Neural progenitor cell (in vitro differentiated cells): ENCODE data around the gene HHLA2. TPM values are rescaled to one million over a fixed set of nuclear protein-coding genes. Genes with fewer than 3 reads are reported as not detected.
"Not testable (repeated sequence)": the region's sequence is repeated elsewhere in the genome, so short reads cannot be mapped to it uniquely, and the experiment has no call there.

Experiments used
- DNase-seq: peaks from one replicate; pipeline ENCODE4 v3.0.0-alpha.2; 2016; ENCODE audit warnings: low spot score
- H2AFZ ChIP-seq: fragments of 200-600 bp; sonication (generic); replicated peaks from 2 replicates; pipeline ENCODE4 v1.6.1; 2016; ENCODE audit warnings: antibody characterized with exemption
- H3F3A ChIP-seq: fragments of 200-600 bp; sonication (generic); 2 replicates; pipeline ENCODE4 v1.6.1; 2016; ENCODE audit warnings: antibody characterized with exemption, low read depth
- H3K27ac ChIP-seq: fragments of 200-600 bp; sonication (generic); 2 replicates; pipeline ENCODE4 v1.5.1; 2016; ENCODE audit warnings: mild to moderate bottlenecking
- H3K27me3 ChIP-seq: fragments of 200-600 bp; sonication (generic); 2 replicates; pipeline ENCODE4 v1.6.1; 2016; ENCODE audit warnings: mild to moderate bottlenecking, moderate library complexity
- H3K36me3 ChIP-seq: fragments of 200-600 bp; sonication (generic); 2 replicates; pipeline ENCODE4 v1.5.1; 2016
- H3K4me1 ChIP-seq: fragments of 200-600 bp; sonication (generic); 2 replicates; pipeline ENCODE4 v1.6.1; 2016; ENCODE audit warnings: mixed run types
- H3K4me2 ChIP-seq: fragments of 200-600 bp; sonication (generic); 2 replicates; pipeline ENCODE4 v1.6.1; 2016
- H3K4me3 ChIP-seq: fragments of 200-600 bp; sonication (generic); 2 replicates; pipeline ENCODE4 v1.5.1; 2016
- H3K79me2 ChIP-seq: fragments of 200-600 bp; sonication (generic); 2 replicates; pipeline ENCODE4 v1.6.1; 2016; ENCODE audit warnings: low read depth
- H3K9ac ChIP-seq: fragments of 200-600 bp; sonication (generic); 2 replicates; pipeline ENCODE4 v1.6.1; 2016
- H3K9me3 ChIP-seq: fragments of 200-600 bp; sonication (generic); 2 replicates; pipeline ENCODE4 v1.5.1; 2016; ENCODE audit warnings: low read depth
- H4K20me1 ChIP-seq: fragments of 200-600 bp; sonication (generic); 2 replicates; pipeline ENCODE4 v1.6.1; 2016; ENCODE audit warnings: low read depth
- H3K27ac Mint-ChIP-seq: 3 replicates; pipeline ENCODE4 v1.8.0; 2021; ENCODE audit warnings: mixed read lengths
- H3K27me3 Mint-ChIP-seq: 2 replicates; pipeline ENCODE4 v1.8.0; 2022; ENCODE audit warnings: low read depth, mild to moderate bottlenecking, inconsistent platforms, moderate library complexity, mixed read lengths; ENCODE audit not compliant: insufficient read depth
- H3K36me3 Mint-ChIP-seq: 3 replicates; pipeline ENCODE4 v1.8.0; 2021; ENCODE audit warnings: mixed read lengths
- H3K4me1 Mint-ChIP-seq: 3 replicates; pipeline ENCODE4 v1.8.0; 2021; ENCODE audit warnings: mixed read lengths
- H3K4me3 Mint-ChIP-seq: 3 replicates; pipeline ENCODE4 v1.8.0; 2021; ENCODE audit warnings: mild to moderate bottlenecking, moderate library complexity, mixed read lengths
- H3K9me3 Mint-ChIP-seq: 3 replicates; pipeline ENCODE4 v1.8.0; 2020; ENCODE audit warnings: mixed read lengths
- EZH2 ChIP-seq: fragments of 200-600 bp; sonication (generic); IDR thresholded peaks from 2 replicates; pipeline ENCODE4 v1.6.1; 2017; ENCODE audit warnings: antibody characterized with exemption, mild to moderate bottlenecking, moderate library complexity
- EZH2phosphoT487 ChIP-seq: fragments of 200-600 bp; sonication (generic); IDR thresholded peaks from 2 replicates; pipeline ENCODE4 v1.6.1; 2017; ENCODE audit warnings: antibody characterized with exemption
- total RNA-seq: library from RNA; depleted of rRNA; stranded (reverse); fragments of >200 nt; gene quantifications from 2 replicates; pipeline ENCODE4 v1.2.3, GENCODE V29; 2015; ENCODE audit warnings: low replicate concordance
- TF ChIP-seq, protein P1 (sequence below): fragments of 200-600 bp; sonication (generic); IDR thresholded peaks from 2 replicates; pipeline ENCODE4 v1.5.1; 2017; ENCODE audit warnings: antibody characterized with exemption, mild to moderate bottlenecking

HHLA2 gene
- total RNA-seq, 1 donor from 2014 or later: not detected

DNA sequence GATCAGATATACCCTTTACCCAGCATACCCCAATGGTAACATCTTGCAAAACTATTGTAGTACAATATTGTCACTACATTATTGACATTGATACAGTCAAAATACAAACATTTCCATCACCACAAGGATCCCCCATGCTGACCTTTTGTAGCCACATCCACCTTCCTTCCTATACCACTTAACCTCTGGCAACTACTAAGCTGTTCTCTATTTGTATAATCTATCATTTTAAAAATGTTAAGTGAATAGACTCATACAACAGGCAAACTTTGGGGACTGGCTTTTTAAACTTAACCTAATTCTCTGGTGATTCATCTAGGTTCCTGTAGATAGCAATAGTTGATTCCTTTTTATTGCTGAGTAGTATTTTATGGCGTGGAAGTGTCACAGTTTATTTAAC lies 44.5 kb upstream of the HHLA2 start:
- H2AFZ ChIP-seq: no peak overlapping the region
- no peaks in the 10 kb centered on the region for H3K79me2 ChIP-seq
- no peaks in the 10 kb centered on the region for H3K27me3 Mint-ChIP-seq
- no peak overlapping the region for H3K27ac Mint-ChIP-seq
- H3K4me2 ChIP-seq: no peak overlapping the region
- H3K4me1 ChIP-seq: no peaks in the 10 kb centered on the region
- H3K4me1 Mint-ChIP-seq: no peaks in the 10 kb centered on the region
- H3K4me3 Mint-ChIP-seq: no peak overlapping the region
- no peak overlapping the region for H3K4me3 ChIP-seq
- no peak overlapping the region for H3K9ac ChIP-seq
- H3K36me3 ChIP-seq: no peaks in the 10 kb centered on the region
- no peak for TF ChIP-seq EZH2
- no peak for TF ChIP-seq EZH2phosphoT487
- TF ChIP-seq, protein P1, sequence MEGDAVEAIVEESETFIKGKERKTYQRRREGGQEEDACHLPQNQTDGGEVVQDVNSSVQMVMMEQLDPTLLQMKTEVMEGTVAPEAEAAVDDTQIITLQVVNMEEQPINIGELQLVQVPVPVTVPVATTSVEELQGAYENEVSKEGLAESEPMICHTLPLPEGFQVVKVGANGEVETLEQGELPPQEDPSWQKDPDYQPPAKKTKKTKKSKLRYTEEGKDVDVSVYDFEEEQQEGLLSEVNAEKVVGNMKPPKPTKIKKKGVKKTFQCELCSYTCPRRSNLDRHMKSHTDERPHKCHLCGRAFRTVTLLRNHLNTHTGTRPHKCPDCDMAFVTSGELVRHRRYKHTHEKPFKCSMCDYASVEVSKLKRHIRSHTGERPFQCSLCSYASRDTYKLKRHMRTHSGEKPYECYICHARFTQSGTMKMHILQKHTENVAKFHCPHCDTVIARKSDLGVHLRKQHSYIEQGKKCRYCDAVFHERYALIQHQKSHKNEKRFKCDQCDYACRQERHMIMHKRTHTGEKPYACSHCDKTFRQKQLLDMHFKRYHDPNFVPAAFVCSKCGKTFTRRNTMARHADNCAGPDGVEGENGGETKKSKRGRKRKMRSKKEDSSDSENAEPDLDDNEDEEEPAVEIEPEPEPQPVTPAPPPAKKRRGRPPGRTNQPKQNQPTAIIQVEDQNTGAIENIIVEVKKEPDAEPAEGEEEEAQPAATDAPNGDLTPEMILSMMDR: no peak
- no peaks in the 10 kb centered on the region for H3K9me3 ChIP-seq
- H3F3A ChIP-seq: no peaks in the 10 kb centered on the region
- H3K9me3 Mint-ChIP-seq: peaks cover 1% of the 10 kb centered on the region
- H4K20me1 ChIP-seq: no peaks in the 10 kb centered on the region
- DNase-seq: no peak
- H3K27me3 ChIP-seq: no peaks in the 10 kb centered on the region
- H3K27ac ChIP-seq: no peak overlapping the region
- peaks cover 1% of the 10 kb centered on the region for H3K36me3 Mint-ChIP-seq

DNA sequence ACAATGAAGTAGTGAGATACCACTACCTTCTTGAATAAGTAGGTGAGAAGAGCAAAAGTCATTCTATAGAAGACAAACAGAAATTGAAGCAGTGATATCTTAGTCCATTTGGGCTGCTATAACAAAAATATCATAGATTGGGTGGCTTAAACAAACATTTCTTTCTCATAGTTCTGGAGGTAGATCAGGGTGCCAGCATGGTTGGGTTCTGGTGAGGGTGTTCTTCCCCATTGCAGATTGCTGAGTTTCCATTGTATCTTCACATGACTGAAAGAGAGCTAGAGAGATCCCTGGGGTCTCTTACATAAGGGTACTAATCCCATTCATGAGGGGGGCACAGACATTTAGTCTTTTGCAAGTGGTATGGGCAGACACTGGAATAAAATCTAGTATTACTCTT lies 41.2 kb upstream of the HHLA2 start:
- H3K4me2 ChIP-seq: no peak overlapping the region
- H3K27ac Mint-ChIP-seq: no peak overlapping the region
- TF ChIP-seq EZH2phosphoT487 (no peak), EZH2 (no peak)
- TF ChIP-seq, protein P1: no peak
- no peak overlapping the region for H3K4me3 ChIP-seq
- H3K36me3 ChIP-seq: no peaks in the 10 kb centered on the region
- peaks cover 1% of the 10 kb centered on the region for H3K36me3 Mint-ChIP-seq
- no peak overlapping the region for H3K9ac ChIP-seq
- H3K9me3 Mint-ChIP-seq: peaks cover 6% of the 10 kb centered on the region
- no peaks in the 10 kb centered on the region for H3K4me1 Mint-ChIP-seq
- H3K27me3 Mint-ChIP-seq: no peaks in the 10 kb centered on the region
- no peaks in the 10 kb centered on the region for H3K27me3 ChIP-seq
- no peaks in the 10 kb centered on the region for H4K20me1 ChIP-seq
- H3K79me2 ChIP-seq: no peaks in the 10 kb centered on the region
- H3K9me3 ChIP-seq: no peaks in the 10 kb centered on the region
- H3K27ac ChIP-seq: no peak overlapping the region
- no peaks in the 10 kb centered on the region for H3K4me1 ChIP-seq
- no peak overlapping the region for H3K4me3 Mint-ChIP-seq
- no peak for DNase-seq
- H2AFZ ChIP-seq: no peak overlapping the region
- no peaks in the 10 kb centered on the region for H3F3A ChIP-seq

DNA sequence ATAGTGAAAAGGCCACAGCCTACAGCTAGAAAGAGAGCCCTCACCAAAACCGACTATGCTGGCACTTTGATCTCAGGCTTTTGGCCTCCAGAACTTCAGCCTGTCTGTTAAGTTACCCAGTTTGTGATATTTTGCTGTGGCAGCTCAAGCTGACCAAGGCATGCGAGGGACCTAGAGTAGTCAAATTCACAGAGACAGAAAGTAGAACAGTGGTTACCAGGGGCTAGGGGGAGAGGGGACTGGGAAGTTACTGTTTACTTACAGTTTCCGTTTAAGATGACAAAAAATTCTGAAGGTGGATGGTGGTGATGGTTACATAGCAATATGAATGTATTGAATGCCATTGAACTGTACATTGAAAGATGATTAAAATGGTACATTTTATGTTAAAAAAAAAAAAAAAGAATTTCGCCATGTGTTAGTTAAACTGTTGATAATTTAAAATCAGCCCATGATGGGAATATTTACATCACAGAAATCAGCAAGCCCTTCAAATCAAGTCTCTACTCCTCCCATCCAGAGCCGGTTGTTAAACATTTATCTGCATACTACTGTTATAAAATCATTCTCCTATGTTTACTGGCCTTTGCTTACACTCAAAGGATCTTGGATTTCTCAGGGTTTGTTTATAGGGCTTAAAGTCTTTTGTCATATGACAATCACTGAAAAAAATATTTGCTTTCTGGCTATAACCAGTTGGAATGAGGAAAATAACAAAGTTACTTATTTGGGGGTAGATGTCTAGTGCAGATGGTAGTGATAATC lies 31.6 kb upstream of the HHLA2 start:
- not testable (repeated sequence) for H3K27ac ChIP-seq, H3K27me3 ChIP-seq, H3K4me2 ChIP-seq, H3K79me2 ChIP-seq, H3K4me1 ChIP-seq, H3K27ac Mint-ChIP-seq, H3K36me3 Mint-ChIP-seq, H3K4me3 Mint-ChIP-seq, H4K20me1 ChIP-seq, H3K9me3 ChIP-seq, H3F3A ChIP-seq, H3K4me1 Mint-ChIP-seq, H2AFZ ChIP-seq, H3K27me3 Mint-ChIP-seq, H3K9ac ChIP-seq, H3K4me3 ChIP-seq, H3K9me3 Mint-ChIP-seq, H3K36me3 ChIP-seq, DNase-seq

DNA sequence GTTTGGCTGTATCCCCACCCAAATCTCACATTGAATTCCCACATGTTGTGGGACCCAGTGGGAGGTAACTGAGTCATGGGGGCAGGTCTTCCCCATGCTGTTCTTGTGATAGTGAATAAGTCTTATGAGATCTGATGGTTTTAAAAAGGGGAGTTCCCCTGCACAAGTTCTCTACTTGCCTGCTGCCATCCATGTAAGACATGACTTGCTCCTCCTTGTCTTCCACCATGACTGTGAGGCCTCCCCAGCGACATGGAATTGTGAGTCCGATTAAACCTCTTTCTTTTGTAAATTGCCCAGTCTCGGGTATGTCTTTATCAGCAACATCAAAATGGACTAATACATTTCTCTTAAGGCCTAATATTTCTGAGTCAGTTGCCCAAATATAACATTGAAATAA lies 28.1 kb upstream of the HHLA2 start:
- not testable (repeated sequence) for H3K27ac Mint-ChIP-seq, H3K4me3 Mint-ChIP-seq, H3K9me3 ChIP-seq, H3K79me2 ChIP-seq, DNase-seq, H3K36me3 Mint-ChIP-seq, H2AFZ ChIP-seq, H3K27me3 ChIP-seq, H3K27ac ChIP-seq, H3F3A ChIP-seq, H3K4me3 ChIP-seq, H3K9ac ChIP-seq, H3K4me2 ChIP-seq, H3K4me1 ChIP-seq, H3K36me3 ChIP-seq, H4K20me1 ChIP-seq, H3K9me3 Mint-ChIP-seq, H3K27me3 Mint-ChIP-seq, H3K4me1 Mint-ChIP-seq
